H9 (cell line): ENCODE data around the gene CYCS. TPM values are rescaled to one million over a fixed set of nuclear protein-coding genes. Genes with fewer than 3 reads are reported as not detected.

Source experiments
- DNase-seq: peaks from one replicate; pipeline ENCODE4 v3.0.0-alpha.2; 2017
- H2AFZ ChIP-seq: one replicate; pipeline ENCODE4 v1.6.1; 2013; ENCODE audit warnings: mild to moderate bottlenecking, low read length, control low read depth, moderate library complexity
- H2AK5ac ChIP-seq: 2 replicates; pipeline ENCODE4 v1.6.1; 2013; ENCODE audit warnings: low read length, control low read depth, mixed read lengths; ENCODE audit not compliant: insufficient read length
- H2BK120ac ChIP-seq: one replicate; pipeline ENCODE4 v1.6.1; 2013; ENCODE audit warnings: low read depth, mild to moderate bottlenecking, low read length, control low read depth, inconsistent platforms; ENCODE audit not compliant: poor library complexity, severe bottlenecking
- H2BK12ac ChIP-seq: 2 replicates; pipeline ENCODE4 v1.6.1; 2013; ENCODE audit warnings: low read length, control low read depth, mixed read lengths, low read depth; ENCODE audit not compliant: insufficient read length
- H2BK15ac ChIP-seq: 2 replicates; pipeline ENCODE4 v1.6.1; 2013; ENCODE audit warnings: low read depth, low read length, control low read depth
- H2BK20ac ChIP-seq: one replicate; pipeline ENCODE4 v1.6.1; 2013; ENCODE audit warnings: low read depth, mild to moderate bottlenecking, low read length, control low read depth, inconsistent platforms; ENCODE audit not compliant: poor library complexity, severe bottlenecking
- H2BK5ac ChIP-seq: 2 replicates; pipeline ENCODE4 v1.6.1; 2013; ENCODE audit warnings: low read length, control low read depth, mixed read lengths; ENCODE audit not compliant: insufficient read length
- H3K14ac ChIP-seq: 2 replicates; pipeline ENCODE4 v1.6.1; 2013; ENCODE audit warnings: low read length, control low read depth; ENCODE audit not compliant: insufficient read depth
- H3K18ac ChIP-seq: 2 replicates; pipeline ENCODE4 v1.6.1; 2013; ENCODE audit warnings: low read depth, mild to moderate bottlenecking, mixed read lengths, low read length, control low read depth; ENCODE audit not compliant: insufficient read length
- H3K23ac ChIP-seq: 2 replicates; pipeline ENCODE4 v1.6.1; 2013; ENCODE audit warnings: low read length, control low read depth, mixed read lengths, low read depth; ENCODE audit not compliant: insufficient read length
- H3K23me2 ChIP-seq: 2 replicates; pipeline ENCODE4 v1.6.1; 2013; ENCODE audit warnings: low read depth, mild to moderate bottlenecking, mixed read lengths, low read length, control low read depth; ENCODE audit not compliant: insufficient read length, poor library complexity, severe bottlenecking
- H3K27ac ChIP-seq: 2 replicates; pipeline ENCODE4 v1.5.1; 2013; ENCODE audit warnings: low read length, control low read depth, mixed read lengths, low read depth; ENCODE audit not compliant: insufficient read length
- H3K27me3 ChIP-seq: 2 replicates; pipeline ENCODE4 v1.6.1; 2013; ENCODE audit warnings: low read length, control low read depth, inconsistent platforms; ENCODE audit not compliant: insufficient read depth
- H3K4ac ChIP-seq: 2 replicates; pipeline ENCODE4 v1.6.1; 2013; ENCODE audit warnings: low read depth, mild to moderate bottlenecking, control low read depth, inconsistent platforms, low read length, moderate library complexity
- H3K4me1 ChIP-seq: 2 replicates; pipeline ENCODE4 v1.6.1; 2013; ENCODE audit warnings: low read length, control low read depth, inconsistent platforms; ENCODE audit not compliant: insufficient read depth
- H3K4me2 ChIP-seq: 2 replicates; pipeline ENCODE4 v1.6.1; 2013; ENCODE audit warnings: low read length, control low read depth, mixed read lengths; ENCODE audit not compliant: insufficient read length, insufficient read depth
- H3K56ac ChIP-seq: 2 replicates; pipeline ENCODE4 v1.6.1; 2013; ENCODE audit warnings: low read depth, mild to moderate bottlenecking, mixed read lengths, low read length, control low read depth; ENCODE audit not compliant: insufficient read length
- H3K79me1 ChIP-seq: 2 replicates; pipeline ENCODE4 v1.6.1; 2013; ENCODE audit warnings: low read depth, mild to moderate bottlenecking, moderate library complexity, low read length, control low read depth, inconsistent platforms; ENCODE audit not compliant: insufficient read depth, poor library complexity, severe bottlenecking
- H3K79me2 ChIP-seq: 2 replicates; pipeline ENCODE4 v1.6.1; 2013; ENCODE audit warnings: low read length, control low read depth, inconsistent platforms; ENCODE audit not compliant: insufficient read depth
- H3K9ac ChIP-seq: 2 replicates; pipeline ENCODE4 v1.6.1; 2013; ENCODE audit warnings: low read length, control low read depth, mixed read lengths; ENCODE audit not compliant: insufficient read length; ENCODE audit errors: extremely low read depth
- H3K9me3 ChIP-seq: one replicate; pipeline ENCODE4 v1.6.1; 2013; ENCODE audit warnings: low read depth, low read length, inconsistent platforms; ENCODE audit not compliant: control insufficient read depth
- H3T11ph ChIP-seq: one replicate; pipeline ENCODE4 v1.6.1; 2013; ENCODE audit warnings: mild to moderate bottlenecking, low read length, control low read depth, inconsistent platforms
- H4K20me1 ChIP-seq: one replicate; pipeline ENCODE4 v1.6.1; 2013; ENCODE audit not compliant: control insufficient read depth, insufficient read length, insufficient read depth
- H4K5ac ChIP-seq: 2 replicates; pipeline ENCODE4 v1.6.1; 2013; ENCODE audit warnings: low read depth, mild to moderate bottlenecking, mixed read lengths, low read length, control low read depth; ENCODE audit not compliant: insufficient read length
- H4K8ac ChIP-seq: replicated peaks from 2 replicates; pipeline ENCODE4 v1.6.1; 2013; ENCODE audit warnings: low read length, control low read depth, mixed read lengths, low read depth; ENCODE audit not compliant: insufficient read length
- H4K91ac ChIP-seq: 2 replicates; pipeline ENCODE4 v1.6.1; 2013; ENCODE audit warnings: low read depth, mild to moderate bottlenecking, moderate library complexity, mixed read lengths, low read length, control low read depth; ENCODE audit not compliant: insufficient read length
- H3K27ac Mint-ChIP-seq, 3 experiments: 2 replicates in 2 of 3; 3 replicates in 1 of 3; pipeline ENCODE4 v1.8.0; 2020 to 2021; ENCODE audit warnings: mixed read lengths in 3 of 3, mild to moderate bottlenecking in 1 of 3, moderate library complexity in 1 of 3
- H3K27me3 Mint-ChIP-seq: 2 replicates; pipeline ENCODE4 v1.8.0; 2021; ENCODE audit warnings: low read depth, mild to moderate bottlenecking, moderate library complexity, mixed read lengths
- H3K36me3 Mint-ChIP-seq, 3 experiments: 2 replicates in 2 of 3; 3 replicates in 1 of 3; pipeline ENCODE4 v1.8.0; 2020 to 2021; ENCODE audit warnings: low read depth in 3 of 3, mixed read lengths in 3 of 3; ENCODE audit not compliant: insufficient read depth in 1 of 3
- H3K4me1 Mint-ChIP-seq, 2 experiments: 2 replicates each; pipeline ENCODE4 v1.8.0; 2020; ENCODE audit warnings: mixed read lengths in 2 of 2
- H3K4me3 Mint-ChIP-seq, 2 experiments: 2 replicates in 1 of 2; 3 replicates in 1 of 2; pipeline ENCODE4 v1.8.0; 2020 to 2021; ENCODE audit warnings: mild to moderate bottlenecking in 2 of 2, mixed read lengths in 2 of 2, moderate library complexity in 1 of 2
- H3K9me3 Mint-ChIP-seq, 2 experiments: 2 replicates in 1 of 2; 3 replicates in 1 of 2; pipeline ENCODE4 v1.8.0; 2020; ENCODE audit warnings: mild to moderate bottlenecking in 2 of 2, mixed read lengths in 2 of 2, moderate library complexity in 1 of 2
- WGBS: extraction: QIAGEN DNeasy Blood & Tissue Kit; methylation state at CpG from one replicate; pipeline ENCODE4 v1.1.7; 2013; ENCODE audit warnings: missing lambda C conversion rate, low lambda C conversion rate, mixed read lengths; ENCODE audit not compliant: insufficient read length; ENCODE audit errors: extremely low coverage; 5-methylcytosine and 5-hydroxymethylcytosine counted together
- total RNA-seq: library from RNA; stranded (reverse); gene quantifications from 2 replicates; pipeline ENCODE4 v1.2.1, GENCODE V29; 2021
- TF ChIP-seq, protein P1 (sequence below): fragments of 200-600 bp; sonication (generic); conservative IDR thresholded peaks from 3 replicates; pipeline ENCODE4 v1.8.0; 2021; ENCODE audit warnings: antibody characterized with exemption, mild to moderate bottlenecking

CYCS gene
- total RNA-seq, 1 experiment from 2014 or later = 209 TPM

DNA sequence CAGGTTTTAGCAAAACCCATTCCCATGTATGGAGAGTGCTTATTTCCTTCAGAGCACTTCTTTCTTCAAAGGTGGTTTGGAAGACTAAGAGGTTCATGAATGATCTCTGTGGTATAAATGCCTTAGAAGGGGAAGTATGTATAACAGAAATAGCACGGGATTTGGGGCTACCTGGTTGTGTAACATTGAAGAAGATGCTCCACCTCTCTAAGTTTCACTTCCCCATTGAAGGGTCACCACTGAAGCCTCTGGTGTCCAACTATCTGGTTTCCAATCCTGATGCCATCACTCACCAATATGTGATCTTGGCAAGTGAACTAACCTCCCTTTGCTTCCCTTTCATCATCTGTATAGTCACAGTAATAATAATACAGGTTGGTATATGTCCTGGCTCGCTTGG is 37.2 kb downstream of the CYCS start:
- WGBS = no CpG with 5 or more reads among the region's 2 CpGs
- Histone ChIP-seq H2BK5ac (no peak overlapping the region), H2BK15ac (no peak overlapping the region), H3K56ac (no peak overlapping the region), H3K27ac (no peak overlapping the region), H3K14ac (no peak overlapping the region), H3T11ph (no peak overlapping the region), H3K9me3 (no peaks in the 10 kb centered on the region), H3K4me2 (no peak overlapping the region), H2BK12ac (no peak overlapping the region), H3K4ac (no peak overlapping the region), H3K4me1 (no peaks in the 10 kb centered on the region), H3K9ac (no peak overlapping the region), H2BK20ac (no peak overlapping the region), H3K79me1 (no peaks in the 10 kb centered on the region), H2AFZ (no peak overlapping the region), H4K20me1 (no peaks in the 10 kb centered on the region), H2AK5ac (no peak overlapping the region), H4K91ac (no peak overlapping the region), H3K23ac (no peak overlapping the region), H3K18ac (no peak overlapping the region), H2BK120ac (no peak overlapping the region), H3K79me2 (no peaks in the 10 kb centered on the region), H4K8ac (no peak overlapping the region), H3K27me3 (no peaks in the 10 kb centered on the region), H4K5ac (no peak overlapping the region), H3K23me2 (no peaks in the 10 kb centered on the region)
- no peak for DNase-seq
- no peaks in the 10 kb centered on the region for H3K36me3 Mint-ChIP-seq
- H3K27ac Mint-ChIP-seq = no peak overlapping the region
- no peak overlapping the region for H3K4me3 Mint-ChIP-seq
- H3K9me3 Mint-ChIP-seq = no peaks in the 10 kb centered on the region; a peak in 1 of 5 replicates
- H3K27me3 Mint-ChIP-seq = no peaks in the 10 kb centered on the region
- no peaks in the 10 kb centered on the region for H3K4me1 Mint-ChIP-seq
- TF ChIP-seq, protein P1, sequence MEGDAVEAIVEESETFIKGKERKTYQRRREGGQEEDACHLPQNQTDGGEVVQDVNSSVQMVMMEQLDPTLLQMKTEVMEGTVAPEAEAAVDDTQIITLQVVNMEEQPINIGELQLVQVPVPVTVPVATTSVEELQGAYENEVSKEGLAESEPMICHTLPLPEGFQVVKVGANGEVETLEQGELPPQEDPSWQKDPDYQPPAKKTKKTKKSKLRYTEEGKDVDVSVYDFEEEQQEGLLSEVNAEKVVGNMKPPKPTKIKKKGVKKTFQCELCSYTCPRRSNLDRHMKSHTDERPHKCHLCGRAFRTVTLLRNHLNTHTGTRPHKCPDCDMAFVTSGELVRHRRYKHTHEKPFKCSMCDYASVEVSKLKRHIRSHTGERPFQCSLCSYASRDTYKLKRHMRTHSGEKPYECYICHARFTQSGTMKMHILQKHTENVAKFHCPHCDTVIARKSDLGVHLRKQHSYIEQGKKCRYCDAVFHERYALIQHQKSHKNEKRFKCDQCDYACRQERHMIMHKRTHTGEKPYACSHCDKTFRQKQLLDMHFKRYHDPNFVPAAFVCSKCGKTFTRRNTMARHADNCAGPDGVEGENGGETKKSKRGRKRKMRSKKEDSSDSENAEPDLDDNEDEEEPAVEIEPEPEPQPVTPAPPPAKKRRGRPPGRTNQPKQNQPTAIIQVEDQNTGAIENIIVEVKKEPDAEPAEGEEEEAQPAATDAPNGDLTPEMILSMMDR = no peak
